ENCODE measurements around the gene CSNK1G1.
"Not testable (repeated sequence)": the region's sequence is repeated elsewhere in the genome, so short reads cannot be mapped to it uniquely, and the experiment has no call there.

Gene CSNK1G1

GRCh38 chr15:64349375-64349774 lies 6.6 kb downstream of the CSNK1G1 start:
- no peak for DNase-seq (ENCODE audit: low read depth in 2 of 2)

DNA sequence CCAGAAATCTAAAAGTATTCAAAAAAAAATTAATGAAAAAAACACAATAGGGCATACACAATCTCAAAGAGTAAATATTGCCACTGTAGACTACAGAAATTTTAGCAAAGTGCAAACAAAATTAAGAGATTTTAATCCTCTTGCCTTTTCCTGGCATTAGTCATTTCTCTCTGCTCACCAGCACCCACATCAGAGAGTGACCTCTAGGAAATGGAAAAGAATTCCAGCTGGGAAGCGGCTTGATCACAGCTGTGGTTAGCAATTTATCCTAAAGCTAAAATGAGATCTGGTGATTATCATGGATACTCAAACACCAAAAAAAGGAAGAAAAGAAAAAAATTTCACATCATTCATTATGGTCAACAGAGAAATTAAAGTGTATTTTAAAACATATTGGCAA lies 7.5 kb downstream of the CSNK1G1 start:
- DNase-seq (ENCODE audit: low read depth in 2 of 2) = no peak

GRCh38 chr15:64346242-64346641 lies 9.7 kb downstream of the CSNK1G1 start:
- not testable (repeated sequence) for DNase-seq (ENCODE audit: low read depth in 2 of 2)

GRCh38 chr15:64344651-64345294 lies 11.2 kb downstream of the CSNK1G1 start:
- DNase-seq (ENCODE audit: low read depth in 2 of 2) = peak; percentile 72 to 73

- no peak for DNase-seq (ENCODE audit: low read depth in 2 of 2)
Measured at GRCh38 chr15:64343841-64344240, 12.1 kb downstream of the CSNK1G1 start.

DNA sequence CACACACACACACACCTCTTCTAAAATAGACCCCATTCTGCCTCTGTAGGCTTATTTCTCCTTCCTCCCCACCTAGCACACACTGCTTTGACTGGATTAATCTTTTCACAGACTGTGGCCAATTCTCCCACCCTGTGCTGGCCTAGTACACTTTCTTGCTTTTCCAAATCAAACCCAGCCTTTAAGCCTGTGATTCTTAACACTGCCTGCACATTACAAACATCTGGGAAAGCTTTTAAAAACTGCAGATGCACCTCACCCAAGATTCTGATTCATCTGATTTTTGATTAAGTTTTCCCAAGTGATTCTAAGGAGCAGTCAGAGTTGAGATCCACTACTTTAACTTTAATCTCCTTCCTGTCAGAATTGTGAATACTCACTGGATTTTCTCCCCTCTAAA lies 12.8 kb downstream of the CSNK1G1 start:
- DNase-seq (ENCODE audit: low read depth in 2 of 2) = peak in 1 of 2 experiments; percentile 43

DNA sequence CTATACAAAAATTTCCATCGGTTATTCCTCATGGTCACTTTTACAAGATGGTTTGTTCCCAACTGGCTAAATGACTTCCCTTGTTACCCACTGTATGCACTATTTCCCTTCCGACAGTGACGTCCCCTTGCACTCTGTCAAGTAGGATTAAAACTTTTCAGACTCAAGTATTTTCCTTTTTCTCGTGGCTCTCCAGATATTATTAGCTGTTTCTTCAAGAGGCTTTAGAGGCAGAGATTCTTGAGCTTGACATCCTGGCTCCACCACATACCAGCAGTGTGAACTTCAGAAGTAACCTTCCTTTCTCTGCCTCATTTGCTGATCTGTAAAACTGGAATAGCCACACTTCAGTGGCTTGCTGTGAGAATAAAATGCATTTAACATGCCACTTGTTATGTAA lies 14.0 kb downstream of the CSNK1G1 start:
- DNase-seq (ENCODE audit: low read depth in 2 of 2) = no peak

DNA sequence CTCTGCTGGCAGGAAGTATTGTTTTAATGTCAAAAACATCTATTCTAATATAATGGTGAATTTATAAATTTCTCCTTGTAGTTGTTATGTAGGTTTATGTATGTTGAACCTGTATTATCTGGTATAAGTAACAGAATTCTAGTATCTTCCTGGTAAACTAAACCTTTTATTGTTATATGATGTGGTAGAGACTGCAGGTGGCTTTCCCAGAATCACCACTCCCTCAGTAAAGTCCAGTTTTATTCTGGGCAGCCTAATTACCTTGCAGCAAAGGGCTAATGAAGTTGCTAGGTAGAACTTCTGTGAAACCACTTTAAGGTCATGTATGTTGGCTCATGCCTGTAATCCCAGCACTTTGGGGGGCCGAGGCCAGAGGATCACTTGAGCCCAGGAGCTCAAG lies 15.6 kb downstream of the CSNK1G1 start:
- DNase-seq (ENCODE audit: low read depth in 2 of 2) = no peak

- no peak for DNase-seq (ENCODE audit: low read depth in 2 of 2)
Measured at GRCh38 chr15:64337761-64338160, 18.2 kb downstream of the CSNK1G1 start.

DNA sequence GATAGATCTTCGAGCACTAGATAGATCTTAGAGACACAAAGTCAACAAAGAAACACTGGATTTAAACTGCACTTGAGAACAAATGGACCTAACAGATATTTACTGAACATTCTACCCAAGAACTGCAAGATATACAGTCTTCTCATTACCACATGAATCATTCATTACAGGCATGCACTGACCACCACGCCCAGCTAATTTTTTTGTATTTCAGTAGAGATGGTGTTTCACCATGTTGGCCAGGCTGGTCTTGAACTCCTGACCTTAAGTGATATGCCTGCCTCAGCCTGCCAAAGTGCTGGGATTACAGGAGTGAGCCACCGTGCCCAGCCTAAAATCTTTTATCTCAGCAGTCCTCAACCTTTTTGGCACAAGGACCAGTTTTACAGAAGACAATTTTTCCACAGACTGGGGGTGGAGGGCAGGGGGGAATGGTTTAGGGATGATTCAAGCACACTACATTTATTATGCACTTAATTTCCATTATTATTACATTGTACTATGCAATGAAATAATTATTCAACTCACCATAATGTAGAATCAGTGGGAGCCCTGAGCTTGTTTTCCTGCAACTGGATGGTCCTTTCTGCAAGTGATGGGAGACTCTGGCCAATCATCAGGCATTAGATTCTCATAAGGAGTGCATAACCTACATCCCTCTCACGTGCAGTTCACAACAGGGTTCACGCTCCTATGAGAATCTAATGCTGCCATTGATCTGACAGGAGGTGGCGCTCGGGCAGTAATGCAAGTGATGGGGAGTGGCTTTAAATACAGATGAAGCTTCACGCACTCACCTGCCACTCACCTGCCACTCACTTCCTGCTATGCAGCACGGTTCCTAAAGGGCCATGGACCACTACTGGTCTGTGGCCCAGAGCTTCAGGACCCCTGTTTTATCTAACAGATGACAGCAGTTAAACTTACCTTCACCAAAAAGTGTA lies 21.7 kb downstream of the CSNK1G1 start:
- DNase-seq (ENCODE audit: low read depth in 2 of 2) = no peak

- no peak for DNase-seq (ENCODE audit: low read depth in 2 of 2)
Measured at GRCh38 chr15:64333516-64333915, 22.5 kb downstream of the CSNK1G1 start.

- DNase-seq (ENCODE audit: low read depth in 2 of 2) = not testable (repeated sequence)
Measured at GRCh38 chr15:64331668-64332067, 24.3 kb downstream of the CSNK1G1 start.

- not testable (repeated sequence) for DNase-seq (ENCODE audit: low read depth in 2 of 2)
Measured at GRCh38 chr15:64326975-64327374, 29.0 kb downstream of the CSNK1G1 start.

GRCh38 chr15:64326458-64326857 lies 29.5 kb downstream of the CSNK1G1 start:
- DNase-seq (ENCODE audit: low read depth in 2 of 2) = not testable (repeated sequence)

GRCh38 chr15:64324165-64324877 lies 31.7 kb downstream of the CSNK1G1 start:
- no peak for DNase-seq (ENCODE audit: low read depth in 2 of 2)

- no peak for DNase-seq (ENCODE audit: low read depth in 2 of 2)
Measured at GRCh38 chr15:64315216-64315615, 40.8 kb downstream of the CSNK1G1 start.

- DNase-seq (ENCODE audit: low read depth in 2 of 2) = no peak
Measured at GRCh38 chr15:64314456-64314855, 41.5 kb downstream of the CSNK1G1 start.

GRCh38 chr15:64311566-64311965 lies 44.4 kb downstream of the CSNK1G1 start:
- DNase-seq (ENCODE audit: low read depth in 2 of 2) = no peak

GRCh38 chr15:64310036-64310435 lies 45.9 kb downstream of the CSNK1G1 start:
- no peak for DNase-seq (ENCODE audit: low read depth in 2 of 2)

DNA sequence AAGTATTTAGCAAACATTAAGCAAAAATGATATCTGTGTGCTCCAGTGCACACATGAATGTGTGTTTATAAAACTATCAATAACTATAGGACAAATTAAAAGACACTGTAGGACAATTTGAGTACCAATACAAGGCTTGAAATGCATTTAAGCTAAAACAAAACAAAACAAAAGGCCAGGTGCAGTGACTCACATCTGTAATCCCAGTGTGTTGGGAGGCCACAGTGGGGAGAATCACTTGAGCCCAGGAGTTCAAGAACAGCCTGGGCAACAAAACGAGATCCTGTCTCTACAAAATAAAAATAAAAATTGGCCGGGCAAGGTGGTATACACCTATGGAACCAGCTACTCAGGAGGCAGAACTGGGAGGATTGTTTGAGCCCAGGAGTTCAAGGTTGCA lies 50.7 kb downstream of the CSNK1G1 start:
- DNase-seq (ENCODE audit: low read depth in 2 of 2) = no peak

- no peak for DNase-seq (ENCODE audit: low read depth in 2 of 2)
Measured at GRCh38 chr15:64289550-64289949, 66.4 kb downstream of the CSNK1G1 start.

DNA sequence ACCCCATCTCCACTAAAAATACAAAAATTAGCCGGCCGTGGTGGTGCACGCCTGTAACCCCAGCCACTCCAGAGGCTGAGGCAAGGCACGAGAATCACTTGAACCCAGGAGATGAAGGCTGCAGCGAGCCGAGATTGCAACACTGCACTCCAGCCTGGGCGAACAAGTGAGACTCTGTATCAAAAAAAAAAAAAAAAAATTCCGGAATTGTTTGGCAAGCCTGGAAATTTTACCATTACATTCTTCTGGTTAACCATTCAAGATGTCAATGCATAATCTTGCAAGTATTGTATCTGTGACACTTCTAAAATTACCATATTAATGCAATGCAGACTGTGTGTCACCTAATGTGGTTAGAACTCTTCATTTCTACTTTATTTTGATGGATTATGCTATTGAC lies 67.0 kb downstream of the CSNK1G1 start:
- no peak for DNase-seq (ENCODE audit: low read depth in 2 of 2)
